Measurements from ENCODE around the gene RFTN1. TPM values are rescaled to one million over a fixed set of nuclear protein-coding genes. Genes with fewer than 3 reads are reported as not detected.

RFTN1 gene
- polyA plus RNA-seq, 3 donors, result 17.4 to 28.0 (median 27.2) TPM

- Histone ChIP-seq H3K4me2 (replicated peaks; ENCODE audit: extremely low read depth, low read length, poor library complexity, severe bottlenecking) (no peak overlapping the region), H3K36me3 (replicated peaks in 1 of 2; ENCODE audit: control insufficient read depth in 1 of 2, insufficient read depth in 2 of 2, low read length in 2 of 2) (peaks cover 7 to 26% of the 10 kb centered on the region in 2 donors), H3K9ac (ENCODE audit: insufficient read depth, low read length, poor library complexity, severe bottlenecking) (no peak overlapping the region), H3K79me2 (ENCODE audit: insufficient read depth, low read length) (no peaks in the 10 kb centered on the region), H3K4me1 (ENCODE audit: control insufficient read depth in 1 of 2, insufficient read depth in 2 of 2, low read length in 2 of 2) (no peaks in the 10 kb centered on the region), H3K9me3 (replicated peaks in 1 of 2; ENCODE audit: control insufficient read depth in 1 of 2, insufficient read depth in 1 of 2, low read length in 2 of 2) (no peaks in the 10 kb centered on the region), H3K27me3 (ENCODE audit: control insufficient read depth in 2 of 2, insufficient read depth in 2 of 2, low read length in 2 of 2) (no peaks in the 10 kb centered on the region), H3K4me3 (replicated peaks in 1 of 3; ENCODE audit: low read depth in 2 of 3, low read length in 3 of 3) (no peak overlapping the region), H2AFZ (ENCODE audit: insufficient read depth, low read depth, low read length, poor library complexity, severe bottlenecking) (no peak overlapping the region), H3K27ac (ENCODE audit: low read depth in 1 of 2, low read length in 2 of 2) (no peak overlapping the region), H4K20me1 (ENCODE audit: insufficient read depth, low read length) (peaks cover 17% of the 10 kb centered on the region)
- peaks cover 25 to 26% of the 10 kb centered on the region in 2 donors for H3K36me3 Mint-ChIP-seq
- H3K27ac Mint-ChIP-seq, result peak overlapping the region in 1 of 7 donors; percentile 54
- no peak for TF ChIP-seq CTCF (IDR thresholded peaks at IDR 0.05)
- WGBS (ENCODE audit: insufficient coverage), result 93% methylated on average over 2 of the region's 3 CpGs
- peaks cover 17% of the 10 kb centered on the region for H3K4me1 Mint-ChIP-seq
- peaks cover 0 to 3% (median 1%) of the 10 kb centered on the region in 3 donors for H3K27me3 Mint-ChIP-seq (ENCODE audit: low read depth in 3 of 3)
- H3K9me3 Mint-ChIP-seq, result no peaks in the 10 kb centered on the region
- intact Hi-C loops (cut with micrococcal nuclease), result no loop called here
- H3K4me3 Mint-ChIP-seq, result no peak overlapping the region
- no peak for DNase-seq
Measured at GRCh38 chr3:16410659-16411058, 102.8 kb downstream of the RFTN1 start.

GRCh38 chr3:16409032-16409431 is 104.5 kb downstream of the RFTN1 start:
- H3K27me3 ChIP-seq (ENCODE audit: control insufficient read depth in 2 of 2, insufficient read depth in 2 of 2, low read length in 2 of 2), result no peaks in the 10 kb centered on the region
- no peaks in the 10 kb centered on the region for H3K4me1 ChIP-seq (ENCODE audit: control insufficient read depth in 1 of 2, insufficient read depth in 2 of 2, low read length in 2 of 2)
- intact Hi-C loops (cut with micrococcal nuclease), result no loop called here
- H3K79me2 ChIP-seq (ENCODE audit: insufficient read depth, low read length), result no peaks in the 10 kb centered on the region
- Mint-ChIP-seq H3K4me1 (peaks cover 10% of the 10 kb centered on the region), H3K27me3 (ENCODE audit: low read depth in 3 of 3) (peaks cover 0 to 6% (median 1%) of the 10 kb centered on the region in 3 donors), H3K4me3 (no peak overlapping the region), H3K9me3 (no peaks in the 10 kb centered on the region), H3K36me3 (peaks cover 23 to 25% of the 10 kb centered on the region in 2 donors), H3K27ac (peak overlapping the region in 1 of 7 donors; percentile 80)
- H4K20me1 ChIP-seq (ENCODE audit: insufficient read depth, low read length), result peaks cover 22% of the 10 kb centered on the region
- H3K4me2 ChIP-seq (replicated peaks; ENCODE audit: extremely low read depth, low read length, poor library complexity, severe bottlenecking), result no peak overlapping the region
- 100% methylated on average over 4 of the region's 6 CpGs for WGBS (ENCODE audit: insufficient coverage)
- no peak overlapping the region for H3K4me3 ChIP-seq (replicated peaks in 1 of 3; ENCODE audit: low read depth in 2 of 3, low read length in 3 of 3)
- H3K36me3 ChIP-seq (replicated peaks in 1 of 2; ENCODE audit: control insufficient read depth in 1 of 2, insufficient read depth in 2 of 2, low read length in 2 of 2), result peaks cover 7 to 26% of the 10 kb centered on the region in 2 donors
- DNase-seq, result no peak
- no peak overlapping the region for H3K9ac ChIP-seq (ENCODE audit: insufficient read depth, low read length, poor library complexity, severe bottlenecking)
- TF ChIP-seq CTCF (IDR thresholded peaks at IDR 0.05), result no peak
- no peak overlapping the region for H2AFZ ChIP-seq (ENCODE audit: insufficient read depth, low read depth, low read length, poor library complexity, severe bottlenecking)
- no peak overlapping the region for H3K27ac ChIP-seq (ENCODE audit: low read depth in 1 of 2, low read length in 2 of 2)
- no peaks in the 10 kb centered on the region for H3K9me3 ChIP-seq (replicated peaks in 1 of 2; ENCODE audit: control insufficient read depth in 1 of 2, insufficient read depth in 1 of 2, low read length in 2 of 2)
